SK-N-SH (cell line): ENCODE measurements around the gene TBC1D5. TPM values are rescaled to one million over a fixed set of nuclear protein-coding genes. Genes with fewer than 3 reads are reported as not detected.
A peak's percentile ranks its signal among the peaks of the same experiment; 100 is the strongest.

Source experiments
- CTCF ChIA-PET: fragments of 300-600, 350-600 bp; formaldehyde crosslinking; extraction: SDS; loops from one replicate; lab custom pipeline; 2021; lab: Yijun Ruan, JAX
- POLR2A ChIA-PET: fragments of 350-600 bp; sonication (Branson Sonifier 250); formaldehyde crosslinking; extraction: SDS; loops from one replicate; lab custom pipeline; 2020; ENCODE audit warnings: antibody characterized with exemption, inconsistent platforms; lab: Yijun Ruan, JAX
- DNase-seq: peaks from one replicate; pipeline ENCODE4 v3.0.0; 2012
- H2AFZ ChIP-seq: fragments of 200-600 bp; sonication (generic); 2 replicates; pipeline ENCODE4 v1.8.1; 2016; ENCODE audit warnings: antibody characterized with exemption, mild to moderate bottlenecking, low read depth
- H3F3A ChIP-seq: fragments of 200-600 bp; sonication (generic); replicated peaks from 2 replicates; pipeline ENCODE3; 2016; ENCODE audit warnings: antibody characterized with exemption, mild to moderate bottlenecking; ENCODE audit not compliant: insufficient read depth
- H3K27ac ChIP-seq, 2 experiments: fragments of 200-500 bp in 1 of 2; fragments of 200-600 bp in 1 of 2; sonication (Bioruptor generic) in 1 of 2; sonication (generic), shearing (Covaris generic) in 1 of 2; 2 replicates each; pipeline versions ENCODE4 v1.5.1 to v1.6.1; 2014 to 2016; ENCODE audit warnings: low read depth in 2 of 2, inconsistent platforms in 1 of 2, low read length in 1 of 2, mild to moderate bottlenecking in 1 of 2, mixed read lengths in 1 of 2
- H3K27me3 ChIP-seq: fragments of 200-600 bp; sonication (generic), shearing (Covaris generic); 2 replicates; pipeline ENCODE4 v1.6.1; 2016; ENCODE audit warnings: mixed run types; ENCODE audit not compliant: insufficient read depth
- H3K36me3 ChIP-seq, 2 experiments: fragments of 200-500 bp in 1 of 2; fragments of 200-600 bp in 1 of 2; sonication (Bioruptor generic) in 1 of 2; sonication (generic) in 1 of 2; replicated peaks in 1 of 2; 2 replicates each; pipeline versions ENCODE3 to v1.5.1; 2014 to 2016; ENCODE audit warnings: low read length in 1 of 2, mild to moderate bottlenecking in 1 of 2; ENCODE audit not compliant: insufficient read depth in 2 of 2, control insufficient read depth in 1 of 2
- H3K4me1 ChIP-seq, 2 experiments: fragments of 200-500 bp in 1 of 2; fragments of 200-600 bp in 1 of 2; sonication (Bioruptor generic) in 1 of 2; sonication (generic), shearing (Covaris generic) in 1 of 2; 2 replicates each; pipeline versions ENCODE4 v1.5.1 to v1.6.1; 2014 to 2016; ENCODE audit warnings: low read depth in 1 of 2, low read length in 1 of 2, mixed run types in 1 of 2; ENCODE audit not compliant: insufficient read depth in 2 of 2, control insufficient read depth in 1 of 2
- H3K4me2 ChIP-seq: fragments of 200-600 bp; sonication (generic), shearing (Covaris generic); 2 replicates; pipeline ENCODE4 v1.6.1; 2017; ENCODE audit warnings: mixed run types
- H3K4me3 ChIP-seq, 2 experiments: fragments of 200-500 bp in 1 of 2; fragments of 200-600 bp in 1 of 2; sonication (Bioruptor generic) in 1 of 2; sonication (generic), shearing (Covaris generic) in 1 of 2; 2 replicates each; pipeline versions ENCODE4 v1.5.1 to v1.8.1; 2014 to 2016; ENCODE audit warnings: low read depth in 2 of 2, inconsistent platforms in 1 of 2, low read length in 1 of 2, mild to moderate bottlenecking in 1 of 2, mixed read lengths in 1 of 2, moderate library complexity in 1 of 2
- H3K79me2 ChIP-seq: fragments of 200-600 bp; sonication (generic); 2 replicates; pipeline ENCODE4 v1.8.1; 2017; ENCODE audit warnings: mild to moderate bottlenecking; ENCODE audit not compliant: insufficient read depth
- H3K9ac ChIP-seq: fragments of 200-600 bp; sonication (generic); 2 replicates; pipeline ENCODE4 v1.6.1; 2017; ENCODE audit warnings: mixed run types
- H3K9me2 ChIP-seq: fragments of 200-600 bp; sonication (generic); 2 replicates; pipeline ENCODE4 v1.6.1; 2017; ENCODE audit warnings: mixed run types
- H3K9me3 ChIP-seq: fragments of 200-600 bp; sonication (generic); 2 replicates; pipeline ENCODE4 v1.6.1; 2017; ENCODE audit warnings: mixed run types, mild to moderate bottlenecking, moderate library complexity
- H4K20me1 ChIP-seq: fragments of 200-600 bp; sonication (generic); 2 replicates; pipeline ENCODE4 v1.6.1; 2017; ENCODE audit warnings: mild to moderate bottlenecking, mixed run types; ENCODE audit not compliant: insufficient read depth
- EP300 ChIP-seq, 2 experiments: IDR thresholded peaks; 2 replicates each; pipeline versions ENCODE4 v1.4.0 to v1.6.1; 2012; ENCODE audit warnings: borderline replicate concordance in 1 of 2, low read depth in 1 of 2, low read length in 1 of 2
- FOSL2 ChIP-seq: IDR thresholded peaks from 2 replicates; pipeline ENCODE4 v1.4.0; 2012; ENCODE audit warnings: low read depth, mild to moderate bottlenecking, moderate library complexity, borderline replicate concordance
- FOXJ3 ChIP-seq: sonication (generic); formaldehyde crosslinking; IDR thresholded peaks from 2 replicates; pipeline ENCODE4 v1.5.1; 2020; ENCODE audit warnings: mild to moderate bottlenecking, missing genetic modification reagents
- POLR2AphosphoS5 ChIP-seq: IDR thresholded peaks from 2 replicates; pipeline ENCODE4 v1.6.1; 2012; ENCODE audit warnings: low read depth, low read length
- SIN3A ChIP-seq: IDR thresholded peaks from 2 replicates; pipeline ENCODE4 v1.6.1; 2012; ENCODE audit warnings: low read depth, mild to moderate bottlenecking, low read length, moderate library complexity, borderline replicate concordance
- TAF1 ChIP-seq: IDR thresholded peaks from 2 replicates; pipeline ENCODE4 v1.6.1; 2012; ENCODE audit warnings: low read depth, mild to moderate bottlenecking, low read length, moderate library complexity, borderline replicate concordance
- YY1 ChIP-seq: IDR thresholded peaks from 2 replicates; pipeline ENCODE4 v1.4.0; 2012; ENCODE audit warnings: low read depth, mild to moderate bottlenecking
- ZBTB33 ChIP-seq: IDR thresholded peaks from 2 replicates; pipeline ENCODE4 v1.4.0; 2012; ENCODE audit warnings: low read depth, borderline replicate concordance
- WGBS: methylation state at CpG from one replicate; pipeline ENCODE4 v1.1.6; 2017; ENCODE audit warnings: low lambda C conversion rate; 5-methylcytosine and 5-hydroxymethylcytosine counted together
- polyA plus RNA-seq, 3 experiments: library from polyadenylated mRNA; depleted of rRNA; stranded (reverse); fragments of >200 nt; gene quantifications; 2 replicates each; pipeline ENCODE4 v1.2.3, GENCODE V29; 2012
- TF ChIP-seq, protein P1 (sequence below): IDR thresholded peaks from 2 replicates; pipeline ENCODE4 v1.6.1; 2012; ENCODE audit warnings: mild to moderate bottlenecking, low read depth, low read length, moderate library complexity
- TF ChIP-seq, protein P2 (sequence below): IDR thresholded peaks from 2 replicates; pipeline ENCODE4 v1.4.0; 2012; ENCODE audit warnings: low read depth

Gene TBC1D5
- polyA plus RNA-seq, 1 of the 3 experiments (the other 2 are of a cell fraction) = 19.5 TPM

DNA sequence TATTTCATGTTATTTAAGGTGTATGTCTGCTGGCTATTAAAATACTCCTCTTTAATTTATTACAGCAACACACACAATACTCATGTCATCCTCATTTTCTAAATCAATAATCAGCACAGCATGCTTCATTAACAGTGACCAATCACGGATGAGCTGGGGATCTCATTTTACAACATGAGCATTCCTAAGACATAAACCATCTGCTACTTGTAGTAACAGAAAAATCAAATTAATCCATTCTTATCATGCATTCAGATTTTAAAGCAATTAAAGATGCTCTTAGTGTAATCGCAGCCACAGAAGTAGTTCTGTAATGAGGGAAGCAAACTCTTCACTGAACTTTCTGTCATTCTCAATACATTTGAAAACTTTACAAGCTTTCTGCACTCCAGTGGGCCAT is 191.1 kb downstream of the TBC1D5 start:
- H3K4me2 ChIP-seq = no peak overlapping the region
- CTCF ChIA-PET = interaction anchor here (1.2 to 1.6 kb wide), 2 partner anchors 25 to 121 kb away, joined by 3 read pairs; no protein-coding TSS in a partner anchor
- no peak overlapping the region for H3K4me3 ChIP-seq
- H3F3A ChIP-seq = no peaks in the 10 kb centered on the region
- no peaks in the 10 kb centered on the region for H3K9me2 ChIP-seq
- no peaks in the 10 kb centered on the region for H3K27me3 ChIP-seq
- peaks cover 0 to 6% of the 10 kb centered on the region in 2 experiments; a peak in 1 of 4 replicates for H3K4me1 ChIP-seq
- TF ChIP-seq POLR2AphosphoS5 = no peak
- TF ChIP-seq, protein P1, sequence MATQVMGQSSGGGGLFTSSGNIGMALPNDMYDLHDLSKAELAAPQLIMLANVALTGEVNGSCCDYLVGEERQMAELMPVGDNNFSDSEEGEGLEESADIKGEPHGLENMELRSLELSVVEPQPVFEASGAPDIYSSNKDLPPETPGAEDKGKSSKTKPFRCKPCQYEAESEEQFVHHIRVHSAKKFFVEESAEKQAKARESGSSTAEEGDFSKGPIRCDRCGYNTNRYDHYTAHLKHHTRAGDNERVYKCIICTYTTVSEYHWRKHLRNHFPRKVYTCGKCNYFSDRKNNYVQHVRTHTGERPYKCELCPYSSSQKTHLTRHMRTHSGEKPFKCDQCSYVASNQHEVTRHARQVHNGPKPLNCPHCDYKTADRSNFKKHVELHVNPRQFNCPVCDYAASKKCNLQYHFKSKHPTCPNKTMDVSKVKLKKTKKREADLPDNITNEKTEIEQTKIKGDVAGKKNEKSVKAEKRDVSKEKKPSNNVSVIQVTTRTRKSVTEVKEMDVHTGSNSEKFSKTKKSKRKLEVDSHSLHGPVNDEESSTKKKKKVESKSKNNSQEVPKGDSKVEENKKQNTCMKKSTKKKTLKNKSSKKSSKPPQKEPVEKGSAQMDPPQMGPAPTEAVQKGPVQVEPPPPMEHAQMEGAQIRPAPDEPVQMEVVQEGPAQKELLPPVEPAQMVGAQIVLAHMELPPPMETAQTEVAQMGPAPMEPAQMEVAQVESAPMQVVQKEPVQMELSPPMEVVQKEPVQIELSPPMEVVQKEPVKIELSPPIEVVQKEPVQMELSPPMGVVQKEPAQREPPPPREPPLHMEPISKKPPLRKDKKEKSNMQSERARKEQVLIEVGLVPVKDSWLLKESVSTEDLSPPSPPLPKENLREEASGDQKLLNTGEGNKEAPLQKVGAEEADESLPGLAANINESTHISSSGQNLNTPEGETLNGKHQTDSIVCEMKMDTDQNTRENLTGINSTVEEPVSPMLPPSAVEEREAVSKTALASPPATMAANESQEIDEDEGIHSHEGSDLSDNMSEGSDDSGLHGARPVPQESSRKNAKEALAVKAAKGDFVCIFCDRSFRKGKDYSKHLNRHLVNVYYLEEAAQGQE = no peak
- no peak for TF ChIP-seq FOSL2
- TF ChIP-seq ZBTB33 = no peak
- peak in 1 of 2 experiments; percentile 42; a peak in 1 of 4 replicates for TF ChIP-seq EP300 (IDR thresholded peaks at IDR 0.05; ENCODE audit: borderline replicate concordance in 1 of 2, low read depth in 1 of 2, low read length in 1 of 2)
- TF ChIP-seq FOXJ3 (CRISPR knock-in tag) = no peak
- DNase-seq = peak; percentile 5
- peak overlapping the region in 1 of 2 experiments; percentile 11; a peak in 1 of 4 replicates for H3K27ac ChIP-seq
- H3K36me3 ChIP-seq = no peaks in the 10 kb centered on the region
- H3K9me3 ChIP-seq = no peaks in the 10 kb centered on the region
- H3K9ac ChIP-seq = no peak overlapping the region
- H4K20me1 ChIP-seq = no peaks in the 10 kb centered on the region
- no peak overlapping the region for H2AFZ ChIP-seq
- POLR2A ChIA-PET = no interaction called here
- no peaks in the 10 kb centered on the region; the same call in 1 of the 2 replicates for H3K79me2 ChIP-seq
- WGBS = 33% methylated on average over 2 of the region's 2 CpGs

GRCh38 chr3:17550624-17551023 is 191.8 kb downstream of the TBC1D5 start:
- CTCF ChIA-PET = interaction anchor here (1.2 to 1.6 kb wide), 2 partner anchors 26 to 120 kb away, joined by 3 read pairs; no protein-coding TSS in a partner anchor
- Histone ChIP-seq H3K9me2 (no peaks in the 10 kb centered on the region), H3K4me3 (no peak overlapping the region), H3K79me2 (no peaks in the 10 kb centered on the region; the same call in 1 of the 2 replicates), H3K4me2 (no peak overlapping the region), H4K20me1 (no peaks in the 10 kb centered on the region), H3K9me3 (no peaks in the 10 kb centered on the region), H3K9ac (no peak overlapping the region), H2AFZ (no peak overlapping the region), H3K27ac (no peak overlapping the region), H3F3A (no peaks in the 10 kb centered on the region), H3K4me1 (peaks cover 0 to 6% of the 10 kb centered on the region in 2 experiments; a peak in 1 of 4 replicates), H3K27me3 (no peaks in the 10 kb centered on the region), H3K36me3 (no peaks in the 10 kb centered on the region)
- TF ChIP-seq, protein P2, sequence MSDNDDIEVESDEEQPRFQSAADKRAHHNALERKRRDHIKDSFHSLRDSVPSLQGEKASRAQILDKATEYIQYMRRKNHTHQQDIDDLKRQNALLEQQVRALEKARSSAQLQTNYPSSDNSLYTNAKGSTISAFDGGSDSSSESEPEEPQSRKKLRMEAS = no peak
- TF ChIP-seq TAF1 (no peak), SIN3A (no peak), YY1 (no peak)
- POLR2A ChIA-PET = interaction anchor here (0.6 kb wide), 1 partner anchor 758 kb away, joined by 3 read pairs; no protein-coding TSS in a partner anchor
- no peak for DNase-seq
